Astrocyte (in vitro differentiated cells and primary cell): ENCODE measurements around the gene ABLIM2. TPM values are rescaled to one million over a fixed set of nuclear protein-coding genes. Genes with fewer than 3 reads are reported as not detected.
"Not testable (repeated sequence)": the region's sequence is repeated elsewhere in the genome, so short reads cannot be mapped to it uniquely, and the experiment has no call there.

Experiments used
- DNase-seq: peaks from one replicate; pipeline ENCODE4 v3.0.0-alpha.2; 2010; ENCODE audit warnings: low read depth
- FAIRE-seq: peaks from 2 replicates; lab custom pipeline; 2011; peaks lifted over from hg19 to GRCh38; lab: Jason Lieb, UNC
- H2AFZ ChIP-seq: 2 replicates; pipeline ENCODE4 v1.6.0; 2012; ENCODE audit warnings: low read depth, low read length, inconsistent platforms
- H3K27ac ChIP-seq: 2 replicates; pipeline ENCODE4 v1.5.1; 2011; ENCODE audit warnings: low read depth, low read length, inconsistent platforms
- H3K27me3 ChIP-seq: 2 replicates; pipeline ENCODE4 v1.6.0; 2011; ENCODE audit warnings: low read length, inconsistent platforms; ENCODE audit not compliant: insufficient read depth
- H3K36me3 ChIP-seq: 2 replicates; pipeline ENCODE4 v1.5.1; 2011; ENCODE audit warnings: low read length, inconsistent platforms; ENCODE audit not compliant: insufficient read depth
- H3K4me1 ChIP-seq: 2 replicates; pipeline ENCODE4 v1.5.1; 2011; ENCODE audit warnings: low read length, inconsistent platforms; ENCODE audit not compliant: insufficient read depth
- H3K4me2 ChIP-seq: 2 replicates; pipeline ENCODE4 v1.6.0; 2012; ENCODE audit warnings: low read length, inconsistent platforms
- H3K4me3 ChIP-seq: 2 replicates; pipeline ENCODE4 v1.5.1; 2011; ENCODE audit warnings: low read depth, mild to moderate bottlenecking, low read length, inconsistent platforms; ENCODE audit not compliant: insufficient read depth
- H3K79me2 ChIP-seq: 2 replicates; pipeline ENCODE4 v1.6.0; 2012; ENCODE audit warnings: mild to moderate bottlenecking, low read length, inconsistent platforms; ENCODE audit not compliant: insufficient read depth
- H3K9ac ChIP-seq: 2 replicates; pipeline ENCODE4 v1.6.0; 2012; ENCODE audit warnings: mild to moderate bottlenecking, low read length, inconsistent platforms
- H3K9me3 ChIP-seq: 2 replicates; pipeline ENCODE4 v1.5.1; 2012; ENCODE audit warnings: low read depth, mild to moderate bottlenecking, low read length, inconsistent platforms; ENCODE audit not compliant: insufficient read depth
- H4K20me1 ChIP-seq: 2 replicates; pipeline ENCODE4 v1.6.0; 2012; ENCODE audit warnings: low read length, inconsistent platforms; ENCODE audit not compliant: insufficient read depth
- H3K27ac Mint-ChIP-seq: one replicate; pipeline ENCODE4 v1.8.0; 2021; ENCODE audit warnings: mild to moderate bottlenecking, mixed read lengths; ENCODE audit not compliant: unreplicated experiment
- H3K27me3 Mint-ChIP-seq: one replicate; pipeline ENCODE4 v1.8.0; 2021; ENCODE audit warnings: low read depth, mixed read lengths; ENCODE audit not compliant: unreplicated experiment
- H3K36me3 Mint-ChIP-seq: one replicate; pipeline ENCODE4 v1.8.0; 2021; ENCODE audit warnings: low read depth, mixed read lengths; ENCODE audit not compliant: unreplicated experiment
- H3K4me1 Mint-ChIP-seq: one replicate; pipeline ENCODE4 v1.8.0; 2021; ENCODE audit warnings: low read depth, mixed read lengths; ENCODE audit not compliant: unreplicated experiment
- H3K4me3 Mint-ChIP-seq: one replicate; pipeline ENCODE4 v1.8.0; 2021; ENCODE audit warnings: mild to moderate bottlenecking, moderate library complexity, mixed read lengths; ENCODE audit not compliant: unreplicated experiment
- H3K9me3 Mint-ChIP-seq: one replicate; pipeline ENCODE4 v1.8.0; 2021; ENCODE audit warnings: mild to moderate bottlenecking, mixed read lengths; ENCODE audit not compliant: unreplicated experiment
- EZH2 ChIP-seq: IDR thresholded peaks from 2 replicates; pipeline ENCODE4 v1.6.1; 2012; ENCODE audit warnings: mild to moderate bottlenecking, low read length, inconsistent platforms; ENCODE audit not compliant: insufficient read depth
- total RNA-seq: library from RNA; stranded (reverse); gene quantifications from 2 replicates; pipeline ENCODE4 v1.2.1, GENCODE V29; 2021
- TF ChIP-seq, protein P1 (sequence below): IDR thresholded peaks from 2 replicates; pipeline ENCODE4 v1.5.1; 2011; ENCODE audit warnings: low read depth, mild to moderate bottlenecking, inconsistent platforms, low read length, moderate library complexity; ENCODE audit not compliant: insufficient read depth

The ABLIM2 gene
- total RNA-seq, 1 donor from 2014 or later = 0.50 TPM

DNA sequence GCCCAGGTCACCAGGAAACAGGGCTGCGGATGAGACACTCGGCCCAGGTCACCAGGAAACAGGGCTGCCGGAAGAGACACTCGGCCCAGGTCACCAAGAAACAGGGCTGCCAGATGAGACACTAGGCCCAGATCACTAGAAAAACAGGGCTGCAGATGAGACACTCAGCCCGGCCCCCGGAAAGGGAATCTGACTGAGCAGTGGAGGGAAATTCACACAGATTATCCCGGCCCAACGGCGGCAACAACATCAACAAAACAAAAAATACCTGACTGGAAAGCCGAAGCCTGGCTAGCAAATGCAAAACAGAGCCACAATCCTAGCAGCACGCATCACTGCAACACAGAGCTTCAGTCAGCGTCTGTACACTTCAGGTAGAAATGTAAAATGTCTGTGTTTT is 239.6 kb downstream of the ABLIM2 start:
- H3K27ac Mint-ChIP-seq = no peak overlapping the region
- H3K36me3 Mint-ChIP-seq = peaks cover 16% of the 10 kb centered on the region
- Histone ChIP-seq H3K9ac (peak overlapping the region; percentile 59), H3K27me3 (no peaks in the 10 kb centered on the region), H3K27ac (peak overlapping the region; percentile 67), H3K4me2 (no peak overlapping the region), H4K20me1 (peaks cover 90% of the 10 kb centered on the region), H2AFZ (no peak overlapping the region), H3K9me3 (no peaks in the 10 kb centered on the region), H3K4me3 (no peak overlapping the region), H3K36me3 (peaks cover 4% of the 10 kb centered on the region), H3K4me1 (peaks cover 11% of the 10 kb centered on the region), H3K79me2 (peaks cover 100% of the 10 kb centered on the region)
- H3K27me3 Mint-ChIP-seq = no peaks in the 10 kb centered on the region
- H3K9me3 Mint-ChIP-seq = no peaks in the 10 kb centered on the region
- no peak for DNase-seq
- FAIRE-seq = no peak
- TF ChIP-seq, protein P1, sequence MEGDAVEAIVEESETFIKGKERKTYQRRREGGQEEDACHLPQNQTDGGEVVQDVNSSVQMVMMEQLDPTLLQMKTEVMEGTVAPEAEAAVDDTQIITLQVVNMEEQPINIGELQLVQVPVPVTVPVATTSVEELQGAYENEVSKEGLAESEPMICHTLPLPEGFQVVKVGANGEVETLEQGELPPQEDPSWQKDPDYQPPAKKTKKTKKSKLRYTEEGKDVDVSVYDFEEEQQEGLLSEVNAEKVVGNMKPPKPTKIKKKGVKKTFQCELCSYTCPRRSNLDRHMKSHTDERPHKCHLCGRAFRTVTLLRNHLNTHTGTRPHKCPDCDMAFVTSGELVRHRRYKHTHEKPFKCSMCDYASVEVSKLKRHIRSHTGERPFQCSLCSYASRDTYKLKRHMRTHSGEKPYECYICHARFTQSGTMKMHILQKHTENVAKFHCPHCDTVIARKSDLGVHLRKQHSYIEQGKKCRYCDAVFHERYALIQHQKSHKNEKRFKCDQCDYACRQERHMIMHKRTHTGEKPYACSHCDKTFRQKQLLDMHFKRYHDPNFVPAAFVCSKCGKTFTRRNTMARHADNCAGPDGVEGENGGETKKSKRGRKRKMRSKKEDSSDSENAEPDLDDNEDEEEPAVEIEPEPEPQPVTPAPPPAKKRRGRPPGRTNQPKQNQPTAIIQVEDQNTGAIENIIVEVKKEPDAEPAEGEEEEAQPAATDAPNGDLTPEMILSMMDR = no peak
- no peak for TF ChIP-seq EZH2
- no peak overlapping the region for H3K4me3 Mint-ChIP-seq
- peaks cover 35% of the 10 kb centered on the region for H3K4me1 Mint-ChIP-seq

DNA sequence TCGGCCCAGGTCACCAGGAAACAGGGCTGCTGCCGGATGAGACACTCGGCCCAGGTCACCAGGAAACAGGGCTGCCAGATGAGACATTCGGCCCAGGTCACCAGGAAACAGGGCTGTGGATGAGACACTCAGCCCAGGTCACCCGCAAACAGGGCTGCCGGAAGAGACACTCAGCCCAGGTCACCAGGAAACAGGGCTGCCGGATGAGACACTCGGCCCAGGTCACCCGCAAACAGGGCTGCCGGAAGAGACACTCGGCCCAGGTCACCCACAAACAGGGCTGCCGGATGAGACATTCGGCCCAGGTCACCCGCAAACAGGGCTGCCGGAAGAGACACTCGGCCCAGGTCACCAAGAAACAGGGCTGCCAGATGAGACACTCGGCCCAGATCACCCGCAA is 240.4 kb downstream of the ABLIM2 start:
- not testable (repeated sequence) for H3K9me3 ChIP-seq, H3K4me3 ChIP-seq, H3K4me3 Mint-ChIP-seq, H3K4me2 ChIP-seq, H2AFZ ChIP-seq, H3K36me3 ChIP-seq, DNase-seq, FAIRE-seq, H3K27ac Mint-ChIP-seq, H3K9me3 Mint-ChIP-seq, H3K9ac ChIP-seq, H3K27me3 ChIP-seq, H3K27me3 Mint-ChIP-seq
- peaks cover 16% of the 10 kb centered on the region for H3K36me3 Mint-ChIP-seq
- Histone ChIP-seq H3K4me1 (peaks cover 10% of the 10 kb centered on the region), H3K79me2 (peaks cover 100% of the 10 kb centered on the region), H4K20me1 (peaks cover 85% of the 10 kb centered on the region), H3K27ac (peak overlapping the region; percentile 67)
- H3K4me1 Mint-ChIP-seq = peaks cover 29% of the 10 kb centered on the region

DNA sequence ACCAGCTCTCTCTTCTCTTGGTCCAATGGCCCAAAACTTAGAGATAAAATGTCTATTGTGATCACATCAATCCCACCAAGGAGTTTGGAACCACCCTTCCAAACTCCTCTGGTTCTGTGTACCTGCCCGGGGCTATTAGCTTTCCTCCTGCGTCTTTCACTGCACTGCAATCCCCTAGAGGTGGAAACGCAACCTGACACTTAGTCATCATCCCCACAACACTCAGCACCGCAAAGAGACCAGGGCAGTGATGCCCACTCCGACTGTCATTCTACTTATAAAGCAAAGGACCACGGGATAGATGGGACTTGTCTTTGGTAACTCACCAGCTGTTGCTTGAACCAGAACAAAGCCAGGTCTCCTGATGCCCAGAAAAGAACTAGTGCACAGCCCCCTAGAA is 240.9 kb downstream of the ABLIM2 start:
- Histone ChIP-seq H3K36me3 (peaks cover 4% of the 10 kb centered on the region), H3K9me3 (no peaks in the 10 kb centered on the region), H3K27ac (no peak overlapping the region), H3K27me3 (no peaks in the 10 kb centered on the region), H3K4me2 (no peak overlapping the region), H3K4me3 (no peak overlapping the region), H3K9ac (no peak overlapping the region), H2AFZ (no peak overlapping the region), H4K20me1 (peaks cover 85% of the 10 kb centered on the region), H3K4me1 (peaks cover 10% of the 10 kb centered on the region), H3K79me2 (peaks cover 100% of the 10 kb centered on the region)
- no peak overlapping the region for H3K4me3 Mint-ChIP-seq
- DNase-seq (no peak), FAIRE-seq (no peak)
- no peaks in the 10 kb centered on the region for H3K9me3 Mint-ChIP-seq
- peaks cover 17% of the 10 kb centered on the region for H3K36me3 Mint-ChIP-seq
- peaks cover 32% of the 10 kb centered on the region for H3K4me1 Mint-ChIP-seq
- no peaks in the 10 kb centered on the region for H3K27me3 Mint-ChIP-seq
- peak overlapping the region; percentile 26 for H3K27ac Mint-ChIP-seq
- no peak for TF ChIP-seq EZH2
- TF ChIP-seq, protein P1 = peak; percentile 9
